ENCODE results near the gene PLCH1.

- TF ChIP-seq CTCF (IDR thresholded peaks at IDR 0.05; ENCODE audit: insufficient read depth, low read length) (no peak), POLR2AphosphoS5 (IDR thresholded peaks at IDR 0.05; ENCODE audit: low read depth) (no peak), GABPA (IDR thresholded peaks at IDR 0.05; ENCODE audit: low read depth) (no peak), REST (IDR thresholded peaks at IDR 0.05; ENCODE audit: insufficient replicate concordance, low read depth) (no peak), SPI1 (IDR thresholded peaks at IDR 0.05; ENCODE audit: borderline replicate concordance, low read depth) (no peak)
Observed at GRCh38 chr3:155420406-155420805, 324.5 kb downstream of the PLCH1 start.

All from HL-60 (cell line).